Brain microvascular endothelial cell (primary cell): ENCODE data around the gene SDF2.
A peak's percentile ranks its signal among the peaks of the same experiment; 100 is the strongest.
"Not testable (repeated sequence)": the region's sequence is repeated elsewhere in the genome, so short reads cannot be mapped to it uniquely, and the experiment has no call there.

Source experiments
- DNase-seq: peaks from one replicate; pipeline ENCODE4 v3.0.0-alpha.2; 2020
- H3K27ac ChIP-seq: fragments of 250-450 bp; sonication (Bioruptor Pico); 2 replicates; pipeline ENCODE4 v1.5.1; 2020; ENCODE audit warnings: mild to moderate bottlenecking, moderate library complexity
- H3K27me3 ChIP-seq: fragments of 250-450 bp; sonication (Bioruptor Pico); replicated peaks from 2 replicates; pipeline ENCODE4 v1.5.1; 2020; ENCODE audit warnings: mild to moderate bottlenecking
- H3K36me3 ChIP-seq: fragments of 250-450 bp; sonication (Bioruptor Pico); replicated peaks from 2 replicates; pipeline ENCODE4 v1.5.1; 2020; ENCODE audit warnings: mild to moderate bottlenecking
- H3K4me3 ChIP-seq: 2 replicates; pipeline ENCODE4 v1.5.1; 2011; ENCODE audit warnings: low read depth, mild to moderate bottlenecking, control low read depth, low read length, moderate library complexity
- CTCF ChIP-seq: IDR thresholded peaks from 2 replicates; pipeline ENCODE4 v1.5.1; 2011; ENCODE audit warnings: low read depth, mild to moderate bottlenecking, moderate library complexity, low read length, control low read depth, inconsistent platforms; ENCODE audit errors: missing control alignments
- in situ Hi-C: cut with HindIII; loops from 2 replicates; pipeline ENCODE4 v1.10.0; 2017; ENCODE audit warnings: low sequenced_read_pairs, low pct_ligation_motif_present

The SDF2 gene

DNA sequence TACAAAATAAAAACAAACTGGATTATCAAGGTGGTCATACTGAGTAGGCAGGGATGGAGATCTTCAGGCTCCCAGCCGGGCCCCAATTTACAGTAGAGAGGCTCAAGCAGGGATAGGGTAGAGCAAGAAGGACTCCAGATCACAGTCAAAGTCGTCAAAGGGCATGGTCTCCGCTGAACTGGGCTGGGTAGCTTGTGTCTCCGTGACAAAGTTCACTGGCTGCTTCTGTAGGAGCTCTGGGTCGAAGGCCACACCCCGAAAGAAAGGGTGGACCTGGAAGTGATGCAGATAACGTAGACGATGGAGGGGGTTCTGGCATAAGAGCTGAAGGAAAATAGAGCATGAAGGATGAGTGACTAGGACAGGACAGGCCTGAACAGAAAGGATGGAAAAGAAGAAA is 51.3 kb downstream of the SDF2 start:
- in situ Hi-C loops: no loop called here
- TF ChIP-seq CTCF: no peak
- DNase-seq: no peak
- Histone ChIP-seq H3K4me3 (no peak overlapping the region), H3K27me3 (no peaks in the 10 kb centered on the region), H3K36me3 (peaks cover 40% of the 10 kb centered on the region), H3K27ac (no peak overlapping the region)

- DNase-seq, H3K36me3 ChIP-seq, H3K27ac ChIP-seq, in situ Hi-C loops, H3K4me3 ChIP-seq, H3K27me3 ChIP-seq: not testable (repeated sequence)
Measured at GRCh38 chr17:28604031-28604430, 57.7 kb downstream of the SDF2 start.

DNA sequence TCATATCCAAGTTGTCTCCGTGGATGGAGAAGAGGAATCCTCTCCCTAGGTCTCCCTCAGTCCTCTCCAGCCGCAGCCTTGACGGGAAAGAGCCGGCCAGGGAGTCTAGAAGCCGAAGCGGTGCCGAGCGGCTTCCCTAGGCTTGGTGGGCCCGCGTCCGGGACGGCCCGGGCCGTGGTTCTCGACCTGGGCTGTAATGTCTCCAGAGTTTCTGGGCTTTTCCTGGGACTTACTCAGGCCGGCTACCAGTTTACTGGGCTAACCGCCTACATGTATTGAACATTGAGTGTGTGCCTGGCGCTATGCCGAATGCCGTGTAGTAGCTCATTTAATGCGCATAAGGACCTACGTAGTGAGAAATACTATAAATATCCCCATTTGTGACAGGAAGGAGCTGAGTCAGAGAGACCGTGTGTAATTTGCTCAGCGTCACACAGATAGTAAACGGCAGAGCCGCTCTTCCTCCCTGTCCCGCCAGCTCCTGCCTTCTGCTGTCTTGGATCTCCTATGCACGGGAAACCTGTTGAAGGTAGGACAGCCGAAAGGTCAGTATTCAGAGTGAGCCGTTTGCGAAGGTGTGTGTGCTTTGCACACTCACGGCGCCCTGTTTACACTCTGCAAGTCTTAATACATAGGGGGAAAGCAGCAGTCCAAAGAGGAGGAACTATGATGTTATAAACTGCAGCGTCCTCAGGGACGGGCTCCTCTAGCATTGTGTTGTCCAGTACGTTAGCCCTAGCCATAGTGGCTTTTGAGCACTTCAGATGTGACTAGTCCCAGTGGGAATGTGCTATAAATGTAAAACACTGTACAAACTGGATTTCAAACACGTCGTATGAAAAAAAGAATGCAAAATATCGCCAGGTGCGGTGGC is 62.2 kb downstream of the SDF2 start:
- peak; percentile 90 for DNase-seq
- H3K36me3 ChIP-seq: no peaks in the 10 kb centered on the region
- TF ChIP-seq CTCF: no peak
- H3K27me3 ChIP-seq: no peaks in the 10 kb centered on the region
- peak overlapping the region; percentile 87 for H3K4me3 ChIP-seq
- peak overlapping the region; percentile 88 for H3K27ac ChIP-seq
- in situ Hi-C loops: no loop called here

GRCh38 chr17:28598799-28599310 is 62.9 kb downstream of the SDF2 start, which contains the start of gene SPAG5:
TSS of gene SPAG5 (minus strand) at chr17:28599025. CDS start at chr17:28598946, 79 bp downstream.
- in situ Hi-C loops: no loop called here
- H3K4me3 ChIP-seq: peak within 1 kb of the TSS; percentile 87
- no peaks in the 10 kb centered on the region for H3K27me3 ChIP-seq
- peak; percentile 88 for DNase-seq
- H3K27ac ChIP-seq: peak within 1 kb of the TSS; percentile 88
- no peaks in the 10 kb centered on the region for H3K36me3 ChIP-seq
- no peak for TF ChIP-seq CTCF

- DNase-seq: no peak
- H3K36me3 ChIP-seq: no peaks in the 10 kb centered on the region
- no peak for TF ChIP-seq CTCF
- peak overlapping the region; percentile 88 for H3K27ac ChIP-seq
- H3K27me3 ChIP-seq: no peaks in the 10 kb centered on the region
- in situ Hi-C loops: no loop called here
- peak overlapping the region; percentile 87 for H3K4me3 ChIP-seq
Measured at GRCh38 chr17:28598389-28598788, 63.3 kb downstream of the SDF2 start.
